Neuron (in vitro differentiated cells): ENCODE measurements around the gene RBM14.
A peak's percentile ranks its signal among the peaks of the same experiment; 100 is the strongest.

Experiments used
- H2AFZ ChIP-seq: one replicate; pipeline ENCODE4 v1.6.1; 2013; ENCODE audit warnings: low read depth, mild to moderate bottlenecking, inconsistent platforms, low read length, moderate library complexity
- H3K27me3 ChIP-seq: one replicate; pipeline ENCODE4 v1.6.1; 2013; ENCODE audit warnings: low read length; ENCODE audit not compliant: insufficient read depth
- H3K36me3 ChIP-seq: one replicate; pipeline ENCODE4 v1.6.1; 2013; ENCODE audit warnings: low read length; ENCODE audit not compliant: insufficient read depth
- H3K4me1 ChIP-seq: one replicate; pipeline ENCODE4 v1.6.1; 2013; ENCODE audit warnings: low read length; ENCODE audit not compliant: insufficient read depth
- H3K4me3 ChIP-seq: 2 replicates; pipeline ENCODE4 v1.5.1; 2013; ENCODE audit warnings: mild to moderate bottlenecking, low read length, moderate library complexity
- H3K9me3 ChIP-seq: one replicate; pipeline ENCODE4 v1.6.1; 2013; ENCODE audit warnings: low read length

Gene RBM14

DNA sequence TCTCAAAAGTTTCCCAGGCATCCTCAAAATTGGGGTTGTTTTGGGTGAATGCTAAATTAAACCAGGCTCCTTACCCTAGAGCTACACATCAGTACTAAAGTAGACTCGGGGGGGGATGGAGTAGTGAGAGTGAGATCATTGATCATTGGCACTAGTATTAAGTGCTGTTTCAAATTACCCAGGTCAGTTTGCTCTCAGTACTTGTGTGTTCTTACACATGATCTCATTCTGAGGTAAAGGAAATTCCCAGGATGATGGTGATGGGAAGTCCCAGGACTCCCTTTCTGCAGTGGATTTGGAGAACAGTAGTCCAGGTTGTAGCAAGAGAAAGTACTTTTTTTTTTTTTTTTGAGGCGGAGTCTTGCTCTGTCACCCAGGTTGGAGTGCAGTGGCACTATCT lies 34.6 kb downstream of the RBM14 start:
- Histone ChIP-seq H3K9me3 (no peaks in the 10 kb centered on the region), H2AFZ (no peak overlapping the region), H3K4me3 (no peak overlapping the region), H3K27me3 (no peaks in the 10 kb centered on the region), H3K4me1 (no peaks in the 10 kb centered on the region), H3K36me3 (peaks cover 64% of the 10 kb centered on the region)

- no peak overlapping the region for H2AFZ ChIP-seq
Measured at GRCh38 chr11:66652651-66653050, 36.2 kb downstream of the RBM14 start.

DNA sequence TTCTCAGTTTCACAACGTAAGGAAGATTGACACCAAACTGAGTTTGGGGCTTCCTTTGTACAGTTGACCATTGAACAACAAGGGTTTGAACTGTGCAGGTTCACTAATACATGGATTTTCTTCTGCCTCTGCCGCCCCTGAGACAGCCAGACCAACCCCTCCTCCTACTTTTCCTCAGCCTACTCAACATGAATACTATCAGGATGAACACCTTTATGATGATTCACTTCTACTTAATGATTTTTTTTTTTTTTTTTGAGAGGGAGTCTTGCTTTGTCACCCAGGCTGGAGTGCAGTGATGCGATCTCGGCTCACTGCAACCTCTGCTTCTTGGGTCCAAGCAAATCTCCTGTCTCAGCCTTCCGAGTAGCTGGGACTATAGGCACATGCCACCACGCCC lies 36.7 kb downstream of the RBM14 start:
- Histone ChIP-seq H3K4me3 (no peak overlapping the region), H3K9me3 (no peaks in the 10 kb centered on the region), H3K4me1 (no peaks in the 10 kb centered on the region), H3K27me3 (no peaks in the 10 kb centered on the region), H3K36me3 (peaks cover 55% of the 10 kb centered on the region), H2AFZ (no peak overlapping the region)

More at GRCh38 chr11:66652651-66653050, 36.2 kb downstream of the RBM14 start:
- Histone ChIP-seq H3K4me3 (no peak overlapping the region), H3K27me3 (no peaks in the 10 kb centered on the region), H3K9me3 (no peaks in the 10 kb centered on the region), H3K36me3 (peaks cover 54% of the 10 kb centered on the region), H3K4me1 (no peaks in the 10 kb centered on the region)

GRCh38 chr11:66659763-66660162 lies 43.3 kb downstream of the RBM14 start:
- Histone ChIP-seq H2AFZ (no peak overlapping the region), H3K27me3 (no peaks in the 10 kb centered on the region), H3K4me1 (no peaks in the 10 kb centered on the region), H3K36me3 (peaks cover 56% of the 10 kb centered on the region), H3K4me3 (no peak overlapping the region), H3K9me3 (no peaks in the 10 kb centered on the region)

GRCh38 chr11:66663741-66664296 lies 47.4 kb downstream of the RBM14 start:
- Histone ChIP-seq H2AFZ (no peak overlapping the region), H3K4me3 (no peak overlapping the region), H3K4me1 (no peaks in the 10 kb centered on the region), H3K9me3 (no peaks in the 10 kb centered on the region), H3K36me3 (peaks cover 77% of the 10 kb centered on the region), H3K27me3 (no peaks in the 10 kb centered on the region)

DNA sequence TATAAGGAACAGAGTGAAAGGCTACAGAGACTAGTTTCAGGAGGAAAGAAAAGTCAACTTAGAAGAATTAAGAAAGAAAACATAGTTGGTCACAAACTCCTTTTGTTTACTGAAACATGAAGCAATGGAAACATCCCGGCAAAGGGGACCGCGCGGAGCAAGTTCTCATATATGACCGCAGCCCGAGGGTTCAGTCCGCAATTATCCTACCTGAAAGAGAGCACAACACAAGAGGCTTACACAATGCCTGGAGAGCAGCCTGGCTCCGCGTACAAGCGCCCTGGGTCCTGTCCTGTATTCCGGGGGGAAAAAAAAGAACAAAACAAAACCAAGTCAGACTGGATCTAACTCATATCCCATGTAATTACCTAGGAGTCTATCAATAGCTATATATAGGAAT lies 48.9 kb downstream of the RBM14 start:
- Histone ChIP-seq H3K36me3 (peaks cover 76% of the 10 kb centered on the region), H3K4me1 (no peaks in the 10 kb centered on the region), H3K4me3 (no peak overlapping the region), H3K27me3 (no peaks in the 10 kb centered on the region), H3K9me3 (no peaks in the 10 kb centered on the region), H2AFZ (no peak overlapping the region)

DNA sequence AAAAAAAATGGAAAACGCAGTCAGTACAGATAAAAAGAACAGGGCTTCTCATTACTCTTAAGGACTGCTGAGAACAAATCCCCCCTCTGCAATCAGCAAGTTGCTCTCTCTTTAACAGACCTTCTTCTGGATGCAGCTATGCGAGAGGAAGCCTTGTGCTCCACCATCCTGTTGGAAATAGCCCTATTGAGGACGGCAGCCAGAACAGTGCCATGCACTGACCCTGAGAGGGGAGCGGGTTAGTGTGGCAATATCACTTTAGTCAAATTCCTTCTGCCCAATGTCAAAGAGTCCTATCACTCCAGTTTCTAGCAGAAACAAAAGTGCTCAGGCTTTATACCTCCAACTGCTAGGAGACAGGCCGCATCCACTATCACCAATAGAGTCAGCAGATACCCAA lies 54.4 kb downstream of the RBM14 start:
- Histone ChIP-seq H3K9me3 (peaks cover 2% of the 10 kb centered on the region), H3K36me3 (peaks cover 64% of the 10 kb centered on the region), H3K27me3 (no peaks in the 10 kb centered on the region), H3K4me3 (no peak overlapping the region), H2AFZ (no peak overlapping the region), H3K4me1 (peaks cover 13% of the 10 kb centered on the region)

DNA sequence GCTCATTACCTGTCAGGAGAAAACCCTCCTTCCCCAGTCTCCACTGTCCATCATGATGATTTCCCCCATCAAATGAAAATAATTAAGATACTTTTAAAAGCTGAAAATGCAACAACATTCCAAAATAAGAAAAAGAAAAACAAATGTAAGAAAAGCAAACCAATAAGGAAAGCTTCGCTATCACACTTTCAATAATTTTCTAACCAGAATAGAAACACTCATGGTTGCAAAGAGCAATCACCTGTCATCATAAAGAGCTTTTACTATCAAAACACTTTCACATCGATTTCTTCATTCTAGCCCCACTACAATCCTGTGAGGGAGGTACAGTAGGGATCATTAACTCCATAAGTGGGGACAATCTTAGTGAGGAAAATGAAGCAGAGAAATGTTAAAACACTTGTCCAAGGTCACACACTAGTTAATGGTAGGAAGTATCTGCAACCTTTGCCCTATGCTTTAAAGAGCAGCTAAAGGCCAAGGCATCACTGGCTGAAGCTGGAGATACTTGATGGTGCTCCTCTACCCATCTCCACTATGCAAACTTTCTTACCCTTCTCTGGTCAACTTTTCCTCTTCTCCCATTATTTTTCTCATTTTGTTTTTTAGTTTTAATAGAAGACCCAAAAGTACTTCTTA lies 58.7 kb downstream of the RBM14 start:
- H3K4me3 ChIP-seq = peak overlapping the region; percentile 95
- H3K9me3 ChIP-seq = peaks cover 2% of the 10 kb centered on the region

DNA sequence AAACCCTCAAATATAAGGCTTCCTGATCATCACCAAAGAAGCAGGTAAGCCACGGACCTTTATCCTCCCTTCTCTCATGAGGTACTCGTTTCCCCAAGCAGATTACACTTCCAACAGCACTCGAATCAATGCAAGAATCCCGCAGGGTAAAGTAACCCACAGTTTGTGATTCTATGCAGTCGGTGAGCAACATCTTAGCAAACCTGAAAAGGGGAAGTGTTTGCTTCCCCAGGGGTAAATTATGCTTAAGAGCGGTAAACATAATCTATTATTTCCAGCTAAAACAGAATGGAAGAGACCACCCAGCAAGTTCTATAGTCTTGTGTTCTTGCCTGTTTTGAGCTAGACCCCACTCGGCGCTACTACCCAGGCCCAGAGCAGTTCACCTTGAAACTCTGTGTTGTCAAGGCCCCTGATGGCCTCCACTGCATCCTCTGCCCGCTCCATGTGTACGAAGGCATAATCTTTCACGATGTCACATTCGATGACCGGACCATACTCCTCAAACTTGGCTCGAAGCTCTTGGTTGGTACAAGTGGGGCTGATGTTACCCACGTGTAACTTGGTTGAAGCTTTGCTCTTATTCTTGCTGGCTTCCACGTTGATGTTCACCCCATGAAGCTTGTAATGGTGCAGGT lies 60.0 kb downstream of the RBM14 start:
- H3K36me3 ChIP-seq = peaks cover 26% of the 10 kb centered on the region
- peaks cover 2% of the 10 kb centered on the region for H3K9me3 ChIP-seq
- peak overlapping the region; percentile 95 for H3K4me3 ChIP-seq
- H3K27me3 ChIP-seq = no peaks in the 10 kb centered on the region
- peaks cover 27% of the 10 kb centered on the region for H3K4me1 ChIP-seq
- no peak overlapping the region for H2AFZ ChIP-seq

More for the DNA sequence above, 58.7 kb downstream of the RBM14 start:
- Histone ChIP-seq H3K27me3 (no peaks in the 10 kb centered on the region), H3K36me3 (peaks cover 38% of the 10 kb centered on the region), H3K4me1 (peaks cover 27% of the 10 kb centered on the region), H2AFZ (no peak overlapping the region)
